Measurements from ENCODE around the gene SYNPO. TPM values are rescaled to one million over a fixed set of nuclear protein-coding genes. Genes with fewer than 3 reads are reported as not detected.

SYNPO gene
- total RNA-seq, 2 donors from 2014 or later: 0.30 to 0.36 TPM

- no peak for DNase-seq
- no peak for ATAC-seq (replicated peaks in 1 of 2)
- H3K36me3 Mint-ChIP-seq (ENCODE audit: insufficient read depth in 2 of 2): no peaks in the 10 kb centered on the region
Measured at GRCh38 chr5:150612405-150612804, 28.1 kb upstream of the SYNPO start.

DNA sequence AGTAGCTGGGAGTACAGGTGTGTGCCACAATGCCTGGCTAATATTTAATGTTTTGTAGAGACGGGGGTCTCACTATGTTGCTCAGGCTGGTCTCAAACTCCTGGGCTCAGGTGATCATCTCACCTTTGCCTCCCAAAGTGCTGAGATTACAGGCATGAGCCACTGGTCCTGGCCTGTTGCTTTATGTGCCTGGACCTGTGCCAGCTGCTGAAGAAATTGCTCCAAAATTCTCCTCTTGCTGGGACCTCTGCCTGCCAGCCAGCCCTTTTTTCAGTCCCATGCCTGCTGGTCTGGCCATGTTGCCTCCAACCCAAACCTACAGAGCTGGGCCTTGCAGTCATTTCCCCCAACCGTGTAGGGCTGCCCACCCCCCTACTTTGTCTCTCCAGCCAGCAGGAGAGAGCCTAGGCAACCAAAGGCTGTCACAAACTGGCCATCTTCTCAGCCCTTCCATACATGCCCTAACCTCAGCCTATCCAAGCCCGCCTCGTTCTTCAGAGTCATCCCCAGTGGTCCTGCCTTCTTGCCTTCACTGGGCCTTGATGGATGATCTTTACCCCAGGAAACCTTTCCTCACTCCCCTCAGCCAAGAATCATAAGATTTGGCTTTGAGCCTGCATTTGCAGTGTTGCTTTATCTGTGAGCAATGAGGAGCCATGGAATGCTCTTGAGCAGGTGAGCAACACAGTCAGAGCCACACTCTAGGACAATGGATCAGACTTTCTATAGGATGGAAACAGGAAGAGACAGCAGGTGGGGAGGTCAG, 27.4 kb upstream of the SYNPO start:
- ATAC-seq (replicated peaks in 1 of 2) (no peak), DNase-seq (no peak)
- Mint-ChIP-seq H3K36me3 (ENCODE audit: insufficient read depth in 2 of 2) (no peaks in the 10 kb centered on the region), H3K4me3 (no peak overlapping the region), H3K4me1 (ENCODE audit: low read depth) (no peaks in the 10 kb centered on the region), H3K27me3 (ENCODE audit: low read depth) (peaks cover 11% of the 10 kb centered on the region), H3K27ac (no peak overlapping the region), H3K9me3 (no peaks in the 10 kb centered on the region)

More at GRCh38 chr5:150612405-150612804, 28.1 kb upstream of the SYNPO start:
- no peaks in the 10 kb centered on the region for H3K4me1 Mint-ChIP-seq (ENCODE audit: low read depth)
- peaks cover 11% of the 10 kb centered on the region for H3K27me3 Mint-ChIP-seq (ENCODE audit: low read depth)
- no peak overlapping the region for H3K4me3 Mint-ChIP-seq
- H3K9me3 Mint-ChIP-seq: no peaks in the 10 kb centered on the region
- H3K27ac Mint-ChIP-seq: no peak overlapping the region

GRCh38 chr5:150613991-150614660, 26.3 kb upstream of the SYNPO start:
- Mint-ChIP-seq H3K27me3 (ENCODE audit: low read depth) (peaks cover 11% of the 10 kb centered on the region), H3K27ac (no peak overlapping the region), H3K9me3 (no peaks in the 10 kb centered on the region), H3K36me3 (ENCODE audit: insufficient read depth in 2 of 2) (no peaks in the 10 kb centered on the region), H3K4me1 (ENCODE audit: low read depth) (no peaks in the 10 kb centered on the region), H3K4me3 (no peak overlapping the region)
- DNase-seq (no peak), ATAC-seq (replicated peaks in 1 of 2) (no peak)

GRCh38 chr5:150614661-150615060, 25.8 kb upstream of the SYNPO start:
- Mint-ChIP-seq H3K9me3 (no peaks in the 10 kb centered on the region), H3K4me1 (ENCODE audit: low read depth) (no peaks in the 10 kb centered on the region), H3K27me3 (ENCODE audit: low read depth) (peaks cover 11% of the 10 kb centered on the region), H3K27ac (no peak overlapping the region), H3K4me3 (no peak overlapping the region), H3K36me3 (ENCODE audit: insufficient read depth in 2 of 2) (no peaks in the 10 kb centered on the region)
- ATAC-seq (replicated peaks in 1 of 2) (no peak), DNase-seq (no peak)

DNA sequence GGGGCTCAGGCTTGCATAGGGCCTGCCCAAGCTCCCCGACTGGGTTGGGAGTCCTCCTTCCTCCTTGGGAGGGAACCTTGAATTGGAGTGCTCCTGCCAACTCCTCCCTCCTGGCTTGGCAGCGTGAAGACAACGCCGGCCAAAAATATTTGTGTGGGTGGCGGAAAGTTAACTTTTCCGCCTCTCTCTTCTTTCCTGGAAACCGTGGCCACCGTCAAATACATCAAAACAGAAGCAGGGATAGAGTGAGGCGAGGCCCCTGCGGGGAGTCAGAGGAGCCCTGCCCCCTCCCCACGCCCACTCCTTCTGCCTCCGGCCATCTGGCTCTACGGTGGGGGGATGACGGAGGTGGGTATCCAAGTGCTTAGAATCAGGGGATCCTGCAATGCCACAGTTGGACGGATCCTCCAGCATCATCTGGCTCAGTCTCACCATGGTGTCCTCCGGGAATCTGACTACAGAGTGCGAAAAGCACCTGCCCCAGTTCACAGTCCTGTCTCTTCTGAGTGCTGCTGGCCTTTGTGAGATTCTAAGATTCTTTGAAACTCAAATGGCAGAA, 25.2 kb upstream of the SYNPO start:
- no peaks in the 10 kb centered on the region for H3K36me3 Mint-ChIP-seq (ENCODE audit: insufficient read depth in 2 of 2)
- H3K4me3 Mint-ChIP-seq: no peak overlapping the region
- no peaks in the 10 kb centered on the region for H3K4me1 Mint-ChIP-seq (ENCODE audit: low read depth)
- no peak for DNase-seq
- no peak overlapping the region for H3K27ac Mint-ChIP-seq
- ATAC-seq (replicated peaks in 1 of 2): no peak
- H3K27me3 Mint-ChIP-seq (ENCODE audit: low read depth): peaks cover 11% of the 10 kb centered on the region
- H3K9me3 Mint-ChIP-seq: no peaks in the 10 kb centered on the region

GRCh38 chr5:150616024-150616470, 24.4 kb upstream of the SYNPO start:
- Mint-ChIP-seq H3K9me3 (no peaks in the 10 kb centered on the region), H3K27ac (no peak overlapping the region), H3K27me3 (ENCODE audit: low read depth) (peaks cover 11% of the 10 kb centered on the region), H3K36me3 (ENCODE audit: insufficient read depth in 2 of 2) (no peaks in the 10 kb centered on the region), H3K4me3 (no peak overlapping the region), H3K4me1 (ENCODE audit: low read depth) (no peaks in the 10 kb centered on the region)
- no peak for ATAC-seq (replicated peaks in 1 of 2)
- DNase-seq: no peak

GRCh38 chr5:150616506-150616905, 24.0 kb upstream of the SYNPO start:
- no peak for ATAC-seq (replicated peaks in 1 of 2)
- H3K4me3 Mint-ChIP-seq: no peak overlapping the region
- H3K9me3 Mint-ChIP-seq: no peaks in the 10 kb centered on the region
- no peak overlapping the region for H3K27ac Mint-ChIP-seq
- DNase-seq: no peak
- H3K4me1 Mint-ChIP-seq (ENCODE audit: low read depth): no peaks in the 10 kb centered on the region
- no peaks in the 10 kb centered on the region for H3K36me3 Mint-ChIP-seq (ENCODE audit: insufficient read depth in 2 of 2)
- peaks cover 11% of the 10 kb centered on the region for H3K27me3 Mint-ChIP-seq (ENCODE audit: low read depth)

DNA sequence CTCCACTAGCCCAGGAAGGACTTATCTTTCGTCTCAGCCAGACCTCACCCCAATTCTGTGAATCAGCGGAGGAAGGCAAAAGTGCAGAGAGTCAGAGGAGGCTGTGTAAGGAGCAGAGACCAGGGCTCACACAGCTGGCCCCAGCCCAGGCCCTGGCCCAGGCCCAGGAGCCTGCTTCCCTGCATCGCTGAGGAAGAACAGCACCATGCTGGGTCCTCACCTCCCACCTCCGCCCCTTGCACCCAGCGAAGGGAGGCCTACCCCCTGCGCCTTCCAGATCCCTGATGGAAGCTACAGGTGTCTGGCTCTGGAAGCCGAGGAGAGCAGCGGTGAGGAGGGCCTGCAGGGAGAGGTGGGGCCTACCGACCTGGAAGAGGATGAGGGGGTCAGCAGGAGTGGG, 22.3 kb upstream of the SYNPO start:
- peaks cover 5% of the 10 kb centered on the region for H3K4me1 Mint-ChIP-seq (ENCODE audit: low read depth)
- H3K36me3 Mint-ChIP-seq (ENCODE audit: insufficient read depth in 2 of 2): no peaks in the 10 kb centered on the region
- DNase-seq (no peak), ATAC-seq (replicated peaks in 1 of 2) (no peak)
- H3K27me3 Mint-ChIP-seq (ENCODE audit: low read depth): peaks cover 9% of the 10 kb centered on the region
- no peak overlapping the region for H3K4me3 Mint-ChIP-seq
- H3K27ac Mint-ChIP-seq: no peak overlapping the region
- no peaks in the 10 kb centered on the region for H3K9me3 Mint-ChIP-seq

DNA sequence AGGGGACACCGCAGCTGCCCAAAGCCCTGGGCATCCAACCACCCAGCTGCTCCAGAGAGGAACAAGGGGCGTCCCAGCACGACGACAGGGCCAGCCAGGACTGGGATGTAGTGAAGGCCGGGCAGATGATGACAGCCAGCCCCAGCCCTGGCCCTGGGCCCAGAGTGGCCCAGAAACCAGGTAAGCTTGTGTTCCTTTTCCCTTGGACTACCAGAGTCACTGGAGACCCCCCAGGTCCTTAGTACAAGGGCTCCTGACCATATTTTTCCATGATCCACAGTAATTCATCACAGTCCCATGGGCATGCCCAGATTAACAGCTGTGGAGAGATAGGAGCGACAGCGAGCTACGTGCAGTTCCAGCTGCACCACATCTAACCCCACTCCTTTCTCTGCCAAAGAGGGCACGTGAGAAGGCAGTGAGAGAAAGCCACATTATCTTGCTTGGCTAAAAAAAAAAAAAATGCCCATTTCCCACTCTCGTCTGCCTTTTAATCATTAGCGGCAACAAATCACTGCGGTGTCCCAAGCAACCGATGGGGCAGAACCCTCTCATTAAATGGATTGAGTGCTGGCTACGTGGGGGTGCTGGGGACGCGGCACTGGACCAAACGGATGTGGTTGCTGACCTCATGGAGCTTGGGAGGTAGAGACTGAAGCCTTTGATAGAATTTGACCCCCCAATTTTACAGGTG, 21.7 kb upstream of the SYNPO start:
- H3K27me3 Mint-ChIP-seq (ENCODE audit: low read depth): peaks cover 7% of the 10 kb centered on the region

GRCh38 chr5:150619359-150620230, 20.9 kb upstream of the SYNPO start:
- Mint-ChIP-seq H3K27ac (no peak overlapping the region), H3K4me3 (no peak overlapping the region), H3K36me3 (ENCODE audit: insufficient read depth in 2 of 2) (peaks cover 0 to 2% of the 10 kb centered on the region in 2 donors), H3K27me3 (ENCODE audit: low read depth) (peaks cover 16% of the 10 kb centered on the region), H3K9me3 (no peaks in the 10 kb centered on the region), H3K4me1 (ENCODE audit: low read depth) (peaks cover 18% of the 10 kb centered on the region)
- DNase-seq (no peak), ATAC-seq (replicated peaks in 1 of 2) (no peak)

More for the DNA sequence above, 21.7 kb upstream of the SYNPO start:
- DNase-seq (no peak), ATAC-seq (replicated peaks in 1 of 2) (no peak)
- Mint-ChIP-seq H3K36me3 (ENCODE audit: insufficient read depth in 2 of 2) (no peaks in the 10 kb centered on the region), H3K4me3 (no peak overlapping the region), H3K4me1 (ENCODE audit: low read depth) (peaks cover 10% of the 10 kb centered on the region), H3K27ac (no peak overlapping the region), H3K9me3 (no peaks in the 10 kb centered on the region)

- Mint-ChIP-seq H3K27ac (no peak overlapping the region), H3K4me1 (ENCODE audit: low read depth) (peaks cover 18% of the 10 kb centered on the region), H3K27me3 (ENCODE audit: low read depth) (peaks cover 13% of the 10 kb centered on the region), H3K4me3 (no peak overlapping the region), H3K9me3 (no peaks in the 10 kb centered on the region), H3K36me3 (ENCODE audit: insufficient read depth in 2 of 2) (peaks cover 0 to 2% of the 10 kb centered on the region in 2 donors)
- ATAC-seq (replicated peaks in 1 of 2) (no peak), DNase-seq (no peak)
Measured at GRCh38 chr5:150621301-150621700, 19.2 kb upstream of the SYNPO start.

DNA sequence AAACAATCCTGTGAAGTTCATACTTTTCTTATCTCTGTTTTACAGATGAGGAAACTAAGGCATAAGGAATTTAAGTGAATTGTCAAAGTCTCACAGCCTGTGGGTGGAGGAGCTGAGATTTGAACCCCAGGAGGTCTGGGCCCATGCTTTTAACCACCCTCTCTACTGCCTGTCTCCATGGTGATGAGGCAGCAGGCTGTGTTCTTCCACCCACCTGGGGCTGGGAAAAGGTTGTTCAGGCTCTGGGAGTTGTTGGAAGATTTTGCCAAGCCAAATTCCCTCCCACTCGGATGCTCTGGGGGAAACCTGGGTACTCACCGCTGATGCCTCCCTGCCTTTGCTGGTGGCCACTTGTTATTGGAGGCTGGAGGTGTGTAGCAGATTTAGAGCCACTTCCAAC, 18.3 kb upstream of the SYNPO start:
- Mint-ChIP-seq H3K4me3 (no peak overlapping the region), H3K27ac (no peak overlapping the region), H3K36me3 (ENCODE audit: insufficient read depth in 2 of 2) (peaks cover 0 to 2% of the 10 kb centered on the region in 2 donors), H3K4me1 (ENCODE audit: low read depth) (peaks cover 18% of the 10 kb centered on the region), H3K9me3 (no peaks in the 10 kb centered on the region), H3K27me3 (ENCODE audit: low read depth) (peaks cover 17% of the 10 kb centered on the region)
- ATAC-seq (replicated peaks in 1 of 2) (no peak), DNase-seq (no peak)

Data from activated T-cell treated with anti-CD3 and anti-CD28 coated beads, Interleukin-2, amount 50 U/mL, for 72 hours (primary cell).